NCI-H2196 (cell line): ENCODE data around the gene MX1.

Experiments used
- DNase-seq: peaks from one replicate; lab custom pipeline; 2025; ENCODE audit not compliant: unreplicated experiment; lab: John Stamatoyannopoulos, UW

MX1 gene

DNA sequence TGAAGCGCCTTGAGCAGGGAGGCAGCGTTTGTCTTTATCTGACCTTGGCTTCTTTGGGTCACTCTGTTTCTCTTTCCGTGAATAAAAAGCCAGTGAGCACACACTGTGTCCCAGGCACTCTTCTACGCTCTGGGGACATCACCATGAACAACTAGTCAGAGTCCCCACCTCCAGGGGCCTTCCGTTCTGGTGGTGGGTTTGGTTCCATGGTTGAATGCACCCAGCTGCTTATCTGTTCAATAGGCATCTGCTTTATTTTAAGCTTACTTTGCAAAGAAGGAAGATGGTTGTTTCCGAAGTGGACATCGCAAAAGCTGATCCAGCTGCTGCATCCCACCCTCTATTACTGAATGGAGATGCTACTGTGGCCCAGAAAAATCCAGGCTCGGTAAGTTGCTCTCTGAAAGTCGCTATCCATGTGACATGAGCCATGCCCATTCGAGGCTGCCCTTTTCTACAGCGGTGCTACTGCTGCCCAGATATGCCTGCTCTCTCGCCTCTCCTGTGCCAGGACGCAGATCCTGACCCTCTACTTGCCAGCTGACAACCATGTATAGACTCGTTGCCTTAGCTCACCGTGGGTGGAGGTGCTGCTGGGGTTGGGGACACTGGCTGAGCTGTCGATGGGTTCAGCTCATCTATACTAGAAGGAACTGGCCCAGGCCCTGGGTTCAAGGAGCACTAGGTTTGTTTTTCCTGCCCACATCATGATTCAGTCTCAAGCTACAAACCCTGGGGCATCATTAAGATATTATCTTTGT, 5.9 kb downstream of the MX1 start:
- DNase-seq, result no peak

DNA sequence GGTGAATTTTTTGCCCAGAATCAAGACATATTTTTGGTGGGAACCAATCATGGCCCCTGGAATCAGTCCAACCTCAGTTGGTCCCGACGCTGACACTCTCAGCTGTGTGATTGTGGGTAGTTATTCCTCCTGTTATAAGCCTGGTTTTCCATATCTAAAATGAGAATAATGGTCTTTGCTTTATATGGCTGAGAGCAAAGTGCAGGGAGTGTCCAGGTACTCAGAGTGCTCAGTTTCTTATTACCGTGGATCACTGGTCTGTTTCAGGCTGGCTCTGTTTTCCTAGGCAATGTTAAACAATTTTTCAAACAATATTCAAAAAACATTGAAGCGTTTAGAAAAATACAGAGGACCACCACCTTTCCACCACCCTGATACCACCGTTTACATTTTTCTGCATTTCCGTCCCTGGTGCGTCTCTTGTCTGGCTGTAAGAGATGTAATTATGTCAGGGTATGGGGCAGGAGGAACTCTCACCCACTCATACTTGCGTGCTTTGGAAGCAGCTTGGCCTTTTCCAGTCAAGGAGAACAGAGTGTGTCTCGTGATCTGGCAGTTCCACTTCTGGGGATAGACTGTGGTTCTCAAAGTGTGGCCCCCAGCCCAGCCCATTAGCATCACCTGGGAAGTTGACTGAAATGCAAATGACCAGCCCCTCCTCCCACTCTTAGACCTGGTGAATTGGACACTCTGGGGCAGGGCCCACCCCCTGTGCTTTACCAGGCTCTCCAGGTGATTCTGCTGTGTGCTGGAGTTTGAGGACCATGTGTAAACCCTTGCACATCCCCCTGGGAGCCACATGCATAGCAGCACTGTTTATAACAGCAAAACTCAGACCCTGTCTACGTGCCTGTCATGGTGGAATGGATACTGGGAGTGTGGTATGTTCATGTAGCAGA, 6.8 kb downstream of the MX1 start:
- no peak for DNase-seq

DNA sequence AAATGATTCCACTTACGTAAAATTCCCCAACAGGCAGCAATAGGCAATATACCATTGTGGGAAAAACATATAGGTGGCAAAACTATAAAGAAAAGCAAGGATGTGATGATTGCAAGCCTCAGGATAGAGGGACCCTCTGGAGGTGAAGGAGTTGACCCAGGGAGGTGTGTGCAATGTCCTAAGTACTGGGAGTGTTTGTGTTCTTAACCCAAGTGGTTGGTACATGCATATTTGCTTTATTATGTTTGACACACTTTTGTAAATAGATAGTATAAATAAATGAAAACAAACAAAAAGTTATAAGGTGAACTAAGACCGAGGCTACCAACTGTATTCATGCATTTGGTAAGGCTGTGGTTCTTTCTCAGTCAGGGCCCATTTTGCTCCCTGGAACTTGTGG, 7.5 kb downstream of the MX1 start:
- DNase-seq, result no peak

DNA sequence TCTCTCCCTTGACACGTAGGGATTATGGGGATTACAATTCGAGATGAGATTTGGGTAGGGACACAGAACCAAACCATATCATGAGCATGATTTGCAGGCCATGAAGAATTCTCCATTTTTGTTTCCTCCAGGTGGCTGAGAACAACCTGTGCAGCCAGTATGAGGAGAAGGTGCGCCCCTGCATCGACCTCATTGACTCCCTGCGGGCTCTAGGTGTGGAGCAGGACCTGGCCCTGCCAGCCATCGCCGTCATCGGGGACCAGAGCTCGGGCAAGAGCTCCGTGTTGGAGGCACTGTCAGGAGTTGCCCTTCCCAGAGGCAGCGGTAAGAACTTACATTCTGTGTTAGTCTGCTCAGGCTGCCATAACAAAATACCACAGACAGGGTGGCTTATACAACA, 9.7 kb downstream of the MX1 start:
- no peak for DNase-seq

DNA sequence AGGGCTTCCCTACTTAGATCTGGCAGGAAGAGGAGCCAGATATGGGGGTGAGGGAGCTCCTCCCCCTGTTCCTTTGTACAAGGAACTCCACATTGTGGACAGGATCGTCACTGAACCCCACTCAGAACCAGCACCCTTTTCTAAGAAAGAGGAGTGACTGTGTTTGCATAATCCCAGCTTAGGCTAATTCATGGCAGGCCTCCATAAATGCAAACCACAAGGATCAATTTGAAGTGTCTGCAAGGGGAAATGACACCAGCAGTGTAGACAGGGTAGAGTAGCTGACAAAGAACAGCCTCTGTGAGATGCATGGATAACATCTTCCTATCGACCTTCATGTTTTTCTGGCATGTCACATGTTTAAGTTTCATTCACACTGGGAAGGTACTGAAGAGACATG, 11.7 kb downstream of the MX1 start:
- no peak for DNase-seq

DNA sequence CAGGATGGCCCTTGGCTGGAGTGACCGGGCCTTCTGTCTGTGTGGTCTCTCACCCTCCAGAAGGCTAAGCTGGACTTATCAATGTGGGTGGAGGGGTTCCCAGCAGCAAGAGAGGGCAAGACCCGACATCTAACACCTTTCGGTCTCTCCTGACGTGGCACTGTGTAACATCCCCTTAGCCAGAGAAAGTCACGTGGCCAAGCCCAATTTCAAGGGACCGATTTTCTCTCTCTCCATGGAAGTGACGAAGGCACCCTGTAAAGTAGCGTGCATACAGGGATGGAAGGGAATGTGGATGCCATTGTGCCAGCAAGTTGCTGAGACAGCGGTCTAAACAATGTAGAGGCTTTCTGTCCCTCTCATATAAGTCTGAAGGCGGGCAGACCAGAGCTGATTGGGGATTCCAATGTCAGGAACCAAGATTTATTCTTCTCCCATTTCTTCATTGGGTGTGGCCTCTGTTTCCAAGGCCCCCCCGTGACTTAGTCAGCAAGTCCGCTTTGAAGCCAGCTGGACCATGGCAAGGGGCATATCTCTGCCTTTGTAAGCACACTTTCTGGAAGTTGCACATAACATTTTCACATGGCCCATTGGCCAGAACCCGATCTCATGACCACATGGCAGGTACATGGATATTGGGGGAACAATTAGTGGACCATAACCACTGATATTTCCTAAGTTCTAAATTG, 12.5 kb downstream of the MX1 start:
- DNase-seq, result no peak

DNA sequence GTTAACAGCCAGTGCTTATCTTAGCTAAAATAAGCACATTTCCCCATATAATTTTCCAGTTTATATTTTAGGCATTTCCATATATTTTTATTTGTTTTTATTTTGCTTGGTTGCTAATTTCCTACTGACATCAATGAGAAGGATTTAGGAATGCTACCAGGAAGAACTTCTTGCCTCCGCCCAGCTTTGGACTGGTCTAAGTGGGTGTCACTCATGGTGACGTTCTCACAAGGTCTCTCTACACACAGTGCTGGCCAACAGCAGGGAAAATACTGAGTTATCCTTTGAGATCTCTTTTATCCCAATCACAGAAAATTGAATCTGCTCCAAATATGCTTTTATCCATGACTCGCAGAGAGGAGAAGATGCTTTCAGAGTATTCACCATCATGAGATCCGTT, 13.2 kb downstream of the MX1 start:
- DNase-seq, result no peak

DNA sequence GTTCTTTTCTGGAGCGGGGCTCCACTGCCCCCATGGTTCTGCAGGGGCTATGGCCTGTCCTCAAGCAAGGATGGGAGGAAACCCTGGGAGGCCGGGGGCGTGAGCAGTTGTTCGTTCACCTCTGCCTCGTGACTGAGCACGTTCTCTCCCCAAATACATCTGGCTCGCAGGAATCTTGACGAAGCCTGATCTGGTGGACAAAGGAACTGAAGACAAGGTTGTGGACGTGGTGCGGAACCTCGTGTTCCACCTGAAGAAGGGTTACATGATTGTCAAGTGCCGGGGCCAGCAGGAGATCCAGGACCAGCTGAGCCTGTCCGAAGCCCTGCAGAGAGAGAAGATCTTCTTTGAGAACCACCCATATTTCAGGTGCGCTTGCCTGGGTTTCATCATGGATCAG, 15.5 kb downstream of the MX1 start:
- no peak for DNase-seq

DNA sequence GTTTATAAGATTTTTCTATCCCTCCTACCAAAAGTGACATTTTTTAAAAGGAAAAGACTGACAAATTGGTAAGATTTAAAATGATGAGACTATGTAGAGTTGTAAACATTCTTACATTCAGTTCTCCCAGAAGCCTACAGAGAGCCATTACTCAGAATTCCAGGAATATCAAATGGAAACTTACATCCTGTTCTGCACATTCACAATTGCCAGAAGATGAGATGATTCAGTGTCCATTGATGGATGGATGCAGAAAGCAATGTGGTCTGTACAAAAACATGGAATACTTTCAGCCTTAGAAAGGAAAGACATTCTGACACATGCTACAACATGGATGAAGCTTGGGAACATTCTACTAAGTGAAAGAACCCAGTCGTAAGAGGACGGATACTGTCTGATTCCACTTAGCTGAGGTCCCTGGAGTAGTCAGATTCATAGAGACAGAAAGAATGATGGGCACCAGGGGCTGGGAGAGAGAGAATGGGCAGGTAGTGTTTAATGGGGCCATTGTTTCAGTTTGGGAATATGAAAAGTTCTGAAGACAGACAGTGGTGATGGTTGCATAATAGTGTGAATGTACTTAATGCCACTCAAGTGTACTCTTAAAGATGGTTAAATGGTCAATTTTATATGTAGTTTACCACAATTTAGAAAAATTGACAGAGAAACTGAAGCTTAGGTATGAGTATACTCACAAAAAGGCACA, 16.6 kb downstream of the MX1 start:
- no peak for DNase-seq

DNA sequence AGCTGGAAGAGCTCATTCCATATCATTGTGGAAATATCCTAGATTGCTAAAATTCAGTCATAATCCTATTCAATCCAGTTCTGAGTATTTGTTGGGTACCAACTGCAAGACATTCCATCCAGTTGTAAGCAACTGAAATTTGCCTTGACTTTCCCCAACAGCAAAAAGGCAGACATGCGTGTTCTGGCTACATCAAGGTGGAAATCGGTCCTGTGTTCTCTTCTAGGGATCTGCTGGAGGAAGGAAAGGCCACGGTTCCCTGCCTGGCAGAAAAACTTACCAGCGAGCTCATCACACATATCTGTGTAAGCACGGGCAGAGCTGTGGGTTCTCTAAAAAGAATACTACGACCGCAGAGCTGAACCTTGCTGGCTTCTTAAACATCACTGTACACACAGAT, 17.5 kb downstream of the MX1 start:
- DNase-seq, result no peak

DNA sequence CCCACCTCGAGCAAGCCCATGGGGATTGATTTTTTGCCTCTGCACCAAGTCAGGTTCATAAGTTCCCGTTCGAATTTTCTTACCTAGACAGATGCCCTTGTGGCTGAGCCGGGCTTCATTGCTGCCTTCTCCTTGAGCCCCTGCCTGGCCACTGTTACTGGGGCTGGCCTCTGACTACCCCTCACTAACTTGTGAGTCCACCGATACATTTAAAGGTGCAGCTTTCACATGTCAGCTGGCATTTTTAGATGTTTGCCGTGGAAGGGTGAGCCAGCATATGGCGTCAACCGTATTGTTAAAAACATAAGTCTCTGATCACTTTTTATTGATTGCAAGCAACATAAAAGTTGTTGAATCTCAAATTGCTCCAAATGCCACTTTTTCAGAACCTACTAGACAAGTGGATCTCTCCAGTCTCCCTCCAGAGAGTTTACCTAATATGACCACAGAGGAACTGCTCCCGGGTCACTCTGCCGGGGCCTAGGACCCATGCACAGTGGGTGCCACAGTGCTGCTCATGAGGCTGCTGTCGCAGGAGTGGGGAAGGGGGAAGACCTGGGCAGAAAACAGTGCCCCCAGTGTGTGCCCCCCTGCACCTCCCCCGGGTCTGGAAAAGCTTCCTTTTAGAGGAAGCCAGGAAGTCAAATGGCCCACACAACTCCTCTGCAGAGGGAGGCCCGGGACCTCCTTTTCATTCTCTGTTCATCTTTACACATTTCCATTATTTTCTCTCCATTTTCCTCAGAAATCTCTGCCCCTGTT, 18.8 kb downstream of the MX1 start:
- no peak for DNase-seq

DNA sequence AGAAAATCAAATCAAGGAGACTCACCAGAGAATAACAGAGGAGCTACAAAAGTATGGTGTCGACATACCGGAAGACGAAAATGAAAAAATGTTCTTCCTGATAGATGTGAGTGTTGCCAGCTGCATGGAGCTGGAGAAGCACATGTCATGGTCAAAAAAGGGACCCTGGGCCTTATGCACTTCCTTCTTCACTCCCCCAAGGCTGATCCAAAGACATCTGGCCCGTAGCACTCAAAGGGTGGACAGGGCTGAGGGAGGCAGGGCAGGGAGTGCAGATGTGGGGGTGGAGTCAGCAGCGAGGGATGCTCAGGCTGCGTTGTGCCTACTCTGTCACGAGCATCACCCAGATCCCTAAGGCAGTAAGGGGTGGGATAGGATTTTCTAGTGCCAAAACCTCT, 19.4 kb downstream of the MX1 start:
- DNase-seq, result no peak

DNA sequence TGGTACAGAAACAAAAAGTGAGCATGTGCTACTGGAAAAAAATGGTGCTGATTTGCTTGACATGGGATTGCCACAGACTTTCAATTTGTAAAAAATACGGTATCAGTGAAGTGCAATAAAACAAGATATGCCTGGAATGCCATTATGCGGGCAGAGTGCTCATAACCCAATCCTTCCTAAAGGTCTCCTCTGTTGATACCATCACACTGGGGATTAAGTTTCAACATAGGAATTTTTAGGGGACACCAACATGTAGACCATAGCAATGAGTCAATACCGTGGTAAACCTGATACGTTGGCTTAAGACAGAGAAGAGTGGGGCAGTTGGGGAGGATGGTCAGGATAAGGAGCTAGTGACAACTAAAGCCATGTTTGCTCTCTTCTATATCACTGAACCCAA, 20.5 kb downstream of the MX1 start:
- no peak for DNase-seq

DNA sequence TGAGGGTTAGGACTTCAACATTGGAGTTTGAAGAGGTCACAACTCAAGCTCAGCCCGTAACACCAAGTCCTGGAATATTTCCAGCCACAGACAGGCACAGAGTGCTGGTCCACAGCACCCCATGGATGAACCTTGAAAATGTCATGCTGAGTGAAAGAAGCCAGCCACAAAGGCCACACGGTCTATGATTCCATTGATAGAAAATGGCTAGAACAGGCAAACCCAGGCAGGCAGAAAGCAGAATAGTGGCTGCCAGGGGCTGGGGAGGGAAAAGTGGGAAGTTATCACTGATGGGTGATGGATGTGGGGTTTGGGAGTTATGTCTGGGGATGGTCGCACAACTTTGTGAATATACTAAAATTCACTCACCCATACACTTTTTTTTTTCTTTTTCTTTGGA, 21.3 kb downstream of the MX1 start:
- DNase-seq, result no peak

DNA sequence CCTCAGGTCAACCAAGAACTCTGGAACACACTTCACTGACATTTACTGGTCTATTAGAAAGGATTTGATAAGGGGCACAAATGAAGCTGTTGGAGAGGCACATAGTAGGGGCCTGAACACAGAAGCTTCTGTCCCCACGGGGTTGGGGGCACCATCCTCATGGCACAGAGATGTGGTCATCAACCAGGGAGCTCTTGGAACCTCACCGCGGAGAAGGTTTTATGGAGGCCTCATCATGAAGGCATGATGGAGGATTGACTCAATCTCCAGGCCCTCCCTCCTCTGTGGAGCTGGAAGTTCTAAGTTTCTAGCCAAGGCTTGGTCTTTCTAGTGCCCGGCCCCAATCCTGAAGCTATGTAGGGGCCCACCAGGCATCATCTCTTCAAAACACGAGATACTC, 23.6 kb downstream of the MX1 start:
- DNase-seq, result no peak

DNA sequence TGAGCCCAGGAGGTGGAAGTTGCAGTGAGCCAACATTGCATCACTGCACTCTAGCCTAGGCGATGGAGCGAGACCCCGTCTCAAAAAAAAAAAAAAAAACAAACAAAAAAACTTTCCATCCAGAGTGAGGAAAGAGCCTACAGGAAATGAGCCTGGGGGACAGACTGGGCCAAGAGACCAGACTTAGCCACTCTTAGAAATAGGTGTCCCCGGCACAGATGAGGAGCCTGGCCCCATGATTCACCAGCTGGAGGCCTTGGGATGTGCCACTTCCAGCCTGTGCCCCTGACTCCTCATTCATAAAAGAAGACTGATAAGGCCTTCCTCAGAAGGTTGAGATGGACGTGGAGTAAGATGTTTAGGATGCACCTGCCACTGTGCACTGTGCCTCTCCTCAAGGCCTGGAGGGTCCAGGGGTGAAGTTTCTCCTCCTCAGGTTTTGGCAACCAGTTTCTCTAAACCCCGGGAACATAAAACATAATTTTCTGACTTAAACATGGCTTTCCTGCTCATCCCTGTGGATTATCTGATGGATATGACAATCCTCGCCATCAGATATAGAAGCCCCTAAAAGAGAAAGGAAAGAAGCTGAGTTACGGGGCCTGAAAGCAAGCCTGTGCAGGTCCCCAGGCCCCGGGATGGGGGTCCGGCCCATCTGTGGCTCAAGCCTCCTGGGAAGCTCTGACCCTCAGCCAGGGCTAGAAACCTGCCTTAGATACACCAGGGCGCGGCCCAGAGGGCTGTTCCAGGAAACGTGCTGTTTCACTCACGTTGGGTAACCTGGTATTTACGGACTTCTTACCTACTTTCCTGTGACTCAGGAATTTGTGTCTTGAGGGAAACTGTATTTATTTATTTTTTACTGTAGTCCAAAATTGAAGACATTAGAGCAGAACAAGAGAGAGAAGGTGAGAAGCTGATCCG, 26.0 kb downstream of the MX1 start:
- DNase-seq, result no peak

DNA sequence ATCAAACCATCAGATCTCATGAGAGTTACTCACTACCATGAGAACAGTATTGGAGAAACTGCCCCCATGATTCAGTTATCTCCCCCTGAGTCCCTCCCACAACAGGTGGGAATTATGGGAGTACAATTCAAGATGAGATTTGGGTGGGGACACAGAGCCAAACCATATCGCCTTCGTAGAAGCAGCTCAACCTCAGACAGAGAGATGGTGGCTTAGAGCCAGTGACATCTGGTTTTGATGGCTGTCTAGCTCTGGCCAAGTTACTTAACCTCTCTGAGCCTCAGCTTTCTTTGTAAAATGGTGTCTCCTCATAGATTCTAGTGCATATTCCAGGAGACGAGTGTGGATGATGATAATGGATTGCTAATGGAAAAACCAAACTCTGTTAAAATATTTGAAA, 27.2 kb downstream of the MX1 start:
- no peak for DNase-seq

DNA sequence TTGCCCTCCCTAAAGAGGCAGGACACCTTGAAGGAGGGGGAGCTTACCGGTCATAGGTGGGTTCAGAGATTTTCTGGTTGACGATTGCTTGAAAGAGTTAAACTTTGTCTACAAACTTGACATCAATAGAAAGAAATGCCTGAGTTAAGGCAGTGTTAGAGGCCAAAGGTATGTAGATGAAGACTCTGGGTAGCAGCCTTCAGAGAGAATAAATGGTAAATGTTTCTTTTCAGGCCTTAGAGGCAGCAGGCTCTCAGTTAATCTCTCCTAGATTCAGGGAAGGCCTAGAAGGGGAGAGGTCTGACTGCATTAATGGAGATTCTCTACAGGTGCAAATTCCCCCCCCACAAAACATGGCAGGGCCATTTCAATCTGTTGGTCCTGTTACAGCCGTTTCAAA, 27.7 kb downstream of the MX1 start:
- DNase-seq, result no peak

DNA sequence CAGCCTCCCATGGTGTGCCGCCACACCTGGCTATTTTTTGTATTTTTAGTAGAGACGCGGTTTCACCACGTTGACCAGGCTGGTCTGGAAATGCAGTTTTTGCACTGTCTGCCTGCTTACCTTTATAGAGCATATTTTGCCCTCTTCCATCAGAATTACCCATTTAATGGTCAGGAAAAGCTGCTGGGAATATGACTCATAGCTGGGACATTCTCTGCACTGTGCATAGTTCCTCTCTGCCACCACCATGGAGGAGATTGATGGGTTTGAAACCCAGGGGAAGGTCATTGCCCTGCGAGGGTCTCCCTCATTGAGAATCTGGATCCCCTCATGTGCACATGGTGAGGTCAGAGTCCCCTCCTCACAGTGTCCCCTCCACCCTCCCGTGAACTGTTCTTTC, 32.1 kb downstream of the MX1 start:
- DNase-seq, result no peak

DNA sequence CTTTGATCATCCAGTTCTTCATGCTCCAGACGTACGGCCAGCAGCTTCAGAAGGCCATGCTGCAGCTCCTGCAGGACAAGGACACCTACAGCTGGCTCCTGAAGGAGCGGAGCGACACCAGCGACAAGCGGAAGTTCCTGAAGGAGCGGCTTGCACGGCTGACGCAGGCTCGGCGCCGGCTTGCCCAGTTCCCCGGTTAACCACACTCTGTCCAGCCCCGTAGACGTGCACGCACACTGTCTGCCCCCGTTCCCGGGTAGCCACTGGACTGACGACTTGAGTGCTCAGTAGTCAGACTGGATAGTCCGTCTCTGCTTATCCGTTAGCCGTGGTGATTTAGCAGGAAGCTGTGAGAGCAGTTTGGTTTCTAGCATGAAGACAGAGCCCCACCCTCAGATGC, 32.5 kb downstream of the MX1 start:
- no peak for DNase-seq
